Measurements from ENCODE around the gene CDCA4. TPM values are rescaled to one million over a fixed set of nuclear protein-coding genes. Genes with fewer than 3 reads are reported as not detected.

Gene CDCA4
- total RNA-seq, 1 experiment from 2014 or later, result 40.5 TPM

DNA sequence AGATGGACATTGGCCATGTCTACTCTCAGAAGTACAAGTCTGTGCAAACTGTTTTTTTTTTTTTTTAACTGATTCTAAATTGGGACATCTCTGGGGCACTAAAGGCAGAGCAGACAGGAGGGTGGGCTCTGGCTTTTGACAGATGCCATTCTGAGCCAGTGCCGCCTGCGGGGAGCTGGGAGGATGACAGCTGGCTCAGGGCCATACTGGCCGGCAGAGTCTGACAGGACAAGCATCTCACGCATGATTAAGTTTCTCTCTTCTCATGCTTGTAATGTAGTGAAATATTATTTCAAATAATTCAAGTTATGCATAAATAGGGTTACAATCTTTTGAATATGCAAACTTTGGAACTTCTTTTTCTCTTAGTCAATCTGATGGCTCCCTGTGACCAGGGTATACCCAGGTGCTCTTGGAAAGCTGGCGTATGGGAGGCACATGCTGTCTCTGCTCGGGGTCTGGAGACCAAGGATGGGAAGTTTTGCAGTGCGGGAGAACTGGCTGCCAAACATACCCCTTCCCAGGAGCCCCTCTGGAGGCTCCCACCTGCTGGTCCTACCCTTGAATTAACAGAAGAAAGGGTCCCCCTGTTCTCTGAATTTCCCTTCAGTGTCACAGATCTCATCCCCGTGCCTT, 7.6 kb downstream of the CDCA4 start:
- peak; percentile 9 for DNase-seq (ENCODE audit: low read depth)

DNA sequence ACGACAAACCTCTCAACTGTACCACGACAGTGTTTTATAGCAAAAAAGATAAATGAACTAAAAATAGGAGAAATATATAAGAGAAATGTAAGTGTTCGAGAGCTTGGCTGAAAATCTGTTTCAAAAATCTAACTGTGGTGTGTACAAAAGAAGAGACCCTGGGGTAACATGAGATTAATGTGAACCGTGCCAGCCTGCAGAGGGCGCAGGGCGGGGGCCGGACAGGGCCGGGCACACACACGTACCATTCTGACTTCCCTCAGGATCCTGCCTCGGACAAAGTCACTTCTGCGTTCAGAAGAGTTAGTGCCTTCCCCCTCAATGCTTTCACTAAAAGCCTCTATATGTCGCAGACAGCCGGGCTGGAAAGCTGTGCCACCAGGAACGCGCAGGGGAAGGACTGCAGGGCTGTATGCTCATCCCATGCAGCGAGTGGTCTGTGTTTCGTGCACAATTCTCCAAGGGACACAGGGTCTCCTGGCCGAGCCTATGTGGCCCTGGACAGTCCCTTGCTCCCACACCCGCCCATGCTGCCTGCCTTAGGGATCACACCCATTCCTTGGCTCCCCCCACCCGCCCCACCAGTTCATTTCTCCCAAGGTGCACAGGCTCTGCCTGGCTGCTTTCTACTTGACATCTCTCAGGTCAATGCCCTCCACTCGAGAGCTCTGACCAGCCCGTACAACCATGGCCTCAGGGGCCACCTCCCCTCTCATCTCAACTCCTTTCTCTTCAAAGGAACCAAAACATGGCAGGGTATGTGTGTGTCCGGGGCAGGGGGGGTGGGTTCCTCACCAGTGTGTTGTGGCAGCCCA, 8.5 kb downstream of the CDCA4 start:
- DNase-seq (ENCODE audit: low read depth), result no peak

DNA sequence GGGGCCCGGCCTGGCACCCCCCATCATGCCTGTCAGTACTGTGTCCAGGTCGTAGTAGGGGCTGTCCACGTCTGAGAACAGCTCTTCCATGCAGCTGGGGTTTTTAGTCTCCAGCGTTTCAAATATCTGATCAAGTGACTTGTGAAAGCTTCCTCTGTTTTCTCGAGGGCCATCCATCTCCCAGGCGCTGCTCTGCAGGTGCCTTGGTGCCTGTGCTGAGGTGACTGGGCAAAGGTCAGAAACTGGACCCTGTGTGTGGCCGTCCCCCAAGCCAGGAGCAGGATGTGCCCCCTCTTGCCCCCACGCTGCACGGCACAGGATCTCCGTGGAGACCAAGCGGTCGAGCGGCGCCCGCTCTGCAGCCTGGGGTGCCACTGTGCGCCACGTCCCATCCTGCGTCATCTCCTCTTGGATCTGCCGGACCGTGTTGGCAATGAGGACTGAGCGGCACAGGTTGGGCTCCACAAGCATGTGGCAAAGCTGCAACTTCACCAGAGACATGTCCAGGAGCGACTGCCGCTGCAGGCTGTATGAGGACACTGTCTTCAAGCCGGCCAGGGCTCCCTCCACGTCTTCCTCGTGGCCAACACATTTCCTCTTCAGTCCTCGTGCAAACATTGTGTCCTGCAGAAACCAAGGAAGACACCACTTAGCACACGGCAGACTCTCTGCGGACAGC, 9.4 kb downstream of the CDCA4 start:
- no peak for DNase-seq (ENCODE audit: low read depth)

DNA sequence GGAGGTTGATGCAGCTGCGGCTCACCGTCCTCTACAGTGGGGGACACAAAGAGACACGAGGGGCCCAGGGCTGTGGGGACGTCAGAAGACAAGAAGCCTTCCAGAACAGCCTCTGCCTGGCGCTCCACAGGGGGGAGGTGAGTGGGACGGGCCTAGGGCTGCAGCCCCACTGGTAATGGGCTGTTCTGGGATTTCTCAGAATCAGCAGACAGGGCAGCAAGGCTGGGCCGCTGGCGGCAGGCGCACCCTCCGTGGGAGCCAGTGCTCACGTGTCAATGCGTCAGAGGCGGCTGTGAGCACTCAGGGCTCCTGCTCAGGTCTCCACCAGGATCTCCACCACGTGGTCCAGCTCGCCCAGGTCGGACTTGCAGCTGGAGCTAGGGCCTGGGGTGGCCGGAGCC, 10.0 kb downstream of the CDCA4 start:
- no peak for DNase-seq (ENCODE audit: low read depth)

DNA sequence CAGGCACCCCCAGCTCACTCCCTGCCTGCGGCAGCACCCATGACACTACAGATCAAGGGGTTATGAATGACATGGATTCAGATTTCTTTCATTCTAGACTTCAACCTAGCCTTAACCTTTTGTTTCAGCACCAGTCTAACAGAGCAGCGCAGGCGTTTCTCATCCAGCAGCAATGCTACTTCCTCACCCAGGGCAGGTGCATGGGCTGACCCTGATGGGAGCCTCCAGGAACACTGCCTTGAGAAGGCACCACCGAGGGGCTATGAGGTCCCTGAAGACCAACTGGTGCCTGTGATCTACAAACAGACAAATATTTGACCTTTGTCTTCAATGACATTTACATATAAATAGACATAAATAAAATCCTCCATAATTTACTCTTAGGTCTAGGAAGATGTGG, 10.8 kb downstream of the CDCA4 start:
- DNase-seq (ENCODE audit: low read depth), result no peak

DNA sequence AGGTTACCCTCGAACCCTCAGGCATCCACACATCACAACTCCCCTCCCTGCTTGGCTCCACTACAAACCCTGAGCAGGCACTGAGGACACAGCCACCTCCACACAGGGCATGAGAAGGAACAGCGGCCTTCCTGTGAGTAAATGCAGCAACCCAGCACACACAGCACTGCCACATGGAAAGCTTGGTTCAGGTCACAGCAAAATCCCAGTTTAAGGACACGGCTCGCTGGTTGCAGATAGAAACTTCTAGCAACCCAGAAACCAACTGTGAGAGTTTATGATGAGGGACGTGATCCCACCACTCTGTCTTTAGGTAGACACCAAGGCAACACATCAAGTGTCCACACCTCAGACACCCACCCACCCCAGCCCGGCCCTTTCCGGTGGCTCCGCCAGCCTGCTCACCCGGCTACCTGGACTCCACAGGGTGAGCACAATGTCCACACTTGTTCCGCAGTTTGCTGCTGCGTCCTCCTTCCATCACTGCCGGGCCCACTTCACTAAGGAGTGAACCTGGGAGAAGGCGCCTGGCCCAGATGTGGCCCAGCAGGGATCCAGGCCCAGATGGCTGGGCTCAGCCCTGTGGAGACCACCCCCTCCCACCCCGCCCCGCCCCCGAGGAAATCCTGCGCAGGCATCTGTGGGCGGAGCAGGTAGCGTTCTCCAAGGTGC, 13.2 kb downstream of the CDCA4 start:
- DNase-seq (ENCODE audit: low read depth), result no peak

DNA sequence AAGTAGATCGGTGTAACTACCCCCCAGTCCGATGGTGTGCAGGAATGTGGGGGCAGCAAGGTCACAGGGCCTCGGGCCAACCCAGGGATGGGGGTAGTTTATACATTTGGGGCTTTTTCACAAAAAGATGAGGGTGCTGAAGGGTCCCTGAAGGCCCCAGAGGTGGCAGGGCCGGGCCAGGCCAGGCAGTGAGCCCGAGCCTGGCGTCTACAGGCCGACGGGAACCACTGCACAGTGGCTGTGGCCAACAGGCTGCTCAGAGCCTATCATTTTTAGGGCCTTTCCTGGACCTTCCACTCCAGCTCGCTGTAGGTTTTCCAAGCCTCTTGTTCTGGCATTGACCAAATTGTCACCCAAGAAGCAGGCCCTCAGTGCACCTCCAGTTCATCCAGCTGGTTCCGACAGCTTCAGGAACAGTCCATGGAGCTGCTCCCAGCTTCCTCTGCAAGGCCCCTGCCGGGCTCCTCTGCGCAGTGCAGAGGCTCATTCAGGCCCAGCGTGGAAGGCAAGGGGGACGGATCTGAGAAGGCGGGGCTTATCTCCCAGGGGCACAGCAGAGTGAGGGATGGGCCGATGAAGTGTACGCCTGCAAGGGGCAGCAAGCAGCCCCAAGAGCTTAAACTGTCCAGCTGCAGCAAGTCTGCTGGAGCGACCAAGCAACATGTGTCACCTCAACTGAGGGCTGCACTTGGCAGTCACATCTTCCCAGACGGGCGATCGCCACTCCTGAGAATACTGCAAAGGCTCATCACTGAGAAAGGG, 13.9 kb downstream of the CDCA4 start:
- DNase-seq (ENCODE audit: low read depth), result no peak

DNA sequence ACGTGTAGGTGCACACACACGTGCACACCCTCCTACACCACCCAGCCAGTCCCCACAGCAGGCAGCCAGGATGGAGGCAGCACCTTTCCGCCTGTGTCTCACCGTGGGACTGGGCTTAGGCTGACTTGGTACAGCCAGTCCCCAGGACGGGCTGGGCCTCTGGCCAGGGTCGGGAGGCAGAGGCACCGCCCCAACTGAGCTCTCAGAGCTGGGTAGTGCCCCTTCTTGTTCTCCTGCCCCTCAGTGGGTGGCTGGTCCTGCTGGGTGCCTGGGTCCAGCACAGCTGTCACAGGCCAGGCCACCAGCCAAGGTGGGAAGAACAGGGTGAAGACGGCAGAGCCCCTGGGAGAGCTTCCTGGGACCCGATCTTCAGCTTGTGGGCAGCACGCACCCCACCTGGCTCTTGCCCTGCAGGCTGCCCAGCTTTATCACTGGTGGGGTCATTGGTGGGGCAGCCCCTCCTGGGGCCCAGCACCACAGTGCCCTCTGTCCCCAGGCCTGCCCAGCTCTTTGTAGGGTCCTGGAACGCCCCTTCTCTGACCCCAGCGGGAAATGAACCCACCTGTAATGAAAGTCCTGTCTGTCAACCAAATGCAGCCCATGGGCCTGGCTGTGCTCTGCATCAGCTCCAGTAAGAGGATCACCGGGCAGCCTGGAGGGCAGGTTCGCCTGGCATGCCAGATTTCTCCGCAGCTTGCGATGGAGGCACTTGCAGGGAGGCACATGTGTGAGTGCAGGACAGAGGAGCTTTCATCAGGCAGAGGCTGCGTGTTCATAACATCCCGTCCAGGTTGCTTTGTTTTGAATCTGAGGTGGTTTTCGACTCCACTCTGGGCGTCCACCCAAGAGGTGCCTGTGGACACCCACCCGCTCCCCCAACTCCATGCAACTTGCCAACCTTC, 14.7 kb downstream of the CDCA4 start:
- no peak for DNase-seq (ENCODE audit: low read depth)

DNA sequence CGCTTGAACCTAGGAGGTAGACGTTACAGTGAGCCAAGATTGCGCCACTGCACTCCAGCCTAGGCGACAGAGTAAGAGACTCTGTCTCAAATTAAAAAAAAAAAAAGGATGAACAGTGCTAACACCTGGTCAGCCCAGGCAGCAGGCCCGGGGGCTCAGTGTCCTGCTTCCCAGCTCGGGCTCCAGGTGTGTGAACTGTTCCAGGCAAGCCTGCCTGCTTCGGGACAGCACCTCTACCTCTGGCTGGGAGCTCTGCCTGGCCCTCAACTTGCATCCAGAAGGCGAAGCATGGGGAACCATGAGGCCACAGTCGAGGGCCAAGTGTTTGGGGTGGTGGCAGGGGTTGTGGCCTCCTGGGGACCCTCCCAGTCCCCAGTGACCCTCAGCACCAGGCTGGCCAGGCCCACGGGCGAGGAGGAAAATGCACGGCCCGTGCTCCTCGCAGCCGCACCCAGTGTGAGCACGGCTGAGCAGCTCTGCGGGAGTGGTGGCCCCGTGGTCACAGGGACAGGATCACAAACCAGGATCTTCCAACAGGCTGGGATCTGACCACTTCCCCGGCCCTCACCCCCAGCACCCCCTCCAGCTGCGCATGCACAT, 15.5 kb downstream of the CDCA4 start:
- no peak for DNase-seq (ENCODE audit: low read depth)

DNA sequence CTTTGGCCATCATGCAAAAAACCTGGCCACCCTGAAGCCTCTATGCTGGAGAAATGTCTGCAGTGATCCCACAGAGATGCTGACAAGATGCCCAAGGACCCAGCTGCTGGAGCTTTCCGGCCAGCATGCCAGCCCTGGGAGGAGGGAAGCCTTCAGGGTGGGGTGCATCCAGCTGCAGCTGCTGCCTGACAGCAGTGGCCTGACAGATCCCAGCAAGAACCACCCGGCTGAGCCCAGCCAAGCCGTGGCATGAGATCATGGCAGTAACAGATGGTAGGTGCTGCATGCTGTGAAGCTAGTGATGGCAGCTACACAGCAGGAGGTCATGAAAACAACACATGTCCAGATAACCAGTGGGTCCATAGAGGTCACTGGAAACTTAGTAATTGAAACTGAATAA, 21.5 kb downstream of the CDCA4 start:
- no peak for DNase-seq (ENCODE audit: low read depth)

DNA sequence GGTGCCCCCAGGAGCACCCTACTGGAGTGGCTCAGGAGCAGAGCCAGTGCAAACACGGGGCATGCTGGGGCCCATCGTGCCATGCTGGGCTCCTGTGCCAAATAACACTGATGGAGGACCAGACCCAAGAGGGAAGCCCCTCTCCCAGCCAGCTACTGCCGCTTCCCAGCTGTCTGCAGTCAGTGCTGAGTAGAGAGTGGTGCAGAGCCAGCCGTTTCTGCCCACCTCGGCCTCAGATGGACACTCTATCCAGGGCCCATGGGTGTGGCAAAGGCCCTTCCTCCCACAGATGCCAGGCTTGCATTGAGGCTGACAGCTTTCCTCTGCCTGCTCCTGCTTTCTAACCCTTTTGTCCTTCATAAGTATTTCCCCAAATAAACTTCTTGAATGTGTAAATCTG, 22.1 kb downstream of the CDCA4 start:
- DNase-seq (ENCODE audit: low read depth), result no peak

DNA sequence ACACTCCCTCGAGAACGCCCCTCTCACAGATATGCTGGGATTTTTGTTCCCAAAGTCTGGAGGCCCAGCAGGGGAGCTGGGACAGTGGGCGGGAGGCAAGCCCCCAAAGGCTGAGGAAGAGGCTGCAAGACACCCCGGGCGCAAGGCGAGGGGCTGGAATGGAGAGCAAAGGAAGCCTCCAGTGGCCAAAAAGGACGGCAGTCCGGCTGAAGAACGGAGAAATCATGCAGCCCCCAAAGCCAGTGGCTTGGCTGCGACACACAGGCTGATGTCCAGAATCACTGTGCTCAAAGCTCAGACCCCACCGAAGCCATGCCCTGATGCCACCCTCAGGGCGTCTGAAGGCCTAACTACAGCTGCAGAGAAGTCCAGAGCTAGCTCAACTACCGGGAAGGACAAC, 24.4 kb downstream of the CDCA4 start:
- no peak for DNase-seq (ENCODE audit: low read depth)

DNA sequence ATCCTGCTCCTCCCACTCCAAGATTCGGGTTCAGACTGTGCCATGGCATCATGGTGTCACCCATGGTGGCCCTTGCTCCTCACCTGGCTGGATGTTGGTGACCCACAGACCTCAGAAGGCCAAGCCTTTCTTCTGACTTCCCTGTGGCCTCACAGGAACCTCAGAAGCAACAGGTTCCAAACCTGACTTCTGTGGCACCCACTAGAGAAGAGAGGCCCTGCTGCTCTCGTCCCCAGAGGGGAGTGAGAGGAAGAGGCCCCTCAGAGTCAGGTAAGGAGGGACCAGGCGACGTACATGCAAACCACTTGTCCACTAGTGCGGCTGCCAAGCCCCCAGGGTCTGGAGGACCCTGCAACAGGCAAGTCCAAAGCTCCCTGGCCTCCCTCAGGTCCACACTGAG, 24.9 kb downstream of the CDCA4 start:
- DNase-seq (ENCODE audit: low read depth), result no peak

DNA sequence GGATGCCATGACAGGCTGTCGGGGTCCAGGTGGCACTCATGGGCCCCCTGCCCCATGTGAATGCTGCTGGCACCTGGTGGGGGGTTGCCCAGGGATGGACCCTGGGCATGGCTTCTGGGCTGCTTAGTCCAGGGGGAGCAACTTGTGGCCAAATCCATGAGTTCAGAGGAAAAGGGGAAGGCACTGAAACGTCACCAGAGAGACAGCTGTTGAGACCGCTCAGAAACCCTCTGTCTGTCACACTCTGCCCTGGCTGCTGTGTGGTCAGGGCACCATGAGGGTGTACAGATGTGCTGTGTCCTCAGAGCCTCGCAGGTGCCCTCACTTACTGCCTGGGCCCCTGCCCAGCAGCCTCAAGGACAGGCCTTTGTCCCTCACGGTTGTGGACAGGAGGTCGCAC, 25.9 kb downstream of the CDCA4 start:
- no peak for DNase-seq (ENCODE audit: low read depth)

DNA sequence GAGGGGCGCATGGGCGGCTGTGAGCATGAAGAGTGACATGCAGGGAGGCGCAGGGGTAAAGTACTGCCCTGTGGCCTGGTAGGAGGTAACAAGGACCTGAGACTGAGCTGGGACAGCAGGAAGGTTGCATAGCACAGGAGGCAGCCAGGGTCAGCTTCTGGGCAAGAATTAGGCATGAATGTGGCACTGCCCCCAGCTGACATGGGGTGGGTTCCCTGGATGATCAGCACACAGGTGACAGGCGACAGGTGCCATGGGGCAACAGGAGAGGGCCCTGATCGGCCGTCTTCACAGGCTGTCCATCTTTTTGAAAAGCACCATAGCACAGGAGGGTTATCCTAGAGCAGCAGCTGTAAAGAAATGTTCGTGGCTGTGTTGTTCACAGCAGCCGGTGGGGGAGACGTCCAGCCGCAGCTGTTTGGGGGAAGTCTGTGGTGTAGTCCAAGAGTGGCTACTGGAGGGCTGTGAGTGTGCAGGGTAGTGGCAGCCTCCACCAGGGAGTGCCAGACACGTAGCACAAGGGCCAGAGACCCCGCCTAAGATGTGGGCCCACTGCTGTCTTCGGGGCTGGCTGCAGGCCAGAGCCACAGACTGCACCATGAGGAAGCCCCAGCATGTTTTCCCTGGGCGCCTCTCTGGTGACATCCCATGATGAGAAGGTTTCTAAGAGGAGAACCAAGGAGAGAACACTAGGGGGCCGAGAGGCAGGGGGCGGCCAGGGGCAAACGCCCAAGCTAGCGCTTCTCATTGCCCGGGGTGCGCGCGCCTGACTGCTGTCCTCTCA, 26.9 kb downstream of the CDCA4 start:
- no peak for DNase-seq (ENCODE audit: low read depth)

DNA sequence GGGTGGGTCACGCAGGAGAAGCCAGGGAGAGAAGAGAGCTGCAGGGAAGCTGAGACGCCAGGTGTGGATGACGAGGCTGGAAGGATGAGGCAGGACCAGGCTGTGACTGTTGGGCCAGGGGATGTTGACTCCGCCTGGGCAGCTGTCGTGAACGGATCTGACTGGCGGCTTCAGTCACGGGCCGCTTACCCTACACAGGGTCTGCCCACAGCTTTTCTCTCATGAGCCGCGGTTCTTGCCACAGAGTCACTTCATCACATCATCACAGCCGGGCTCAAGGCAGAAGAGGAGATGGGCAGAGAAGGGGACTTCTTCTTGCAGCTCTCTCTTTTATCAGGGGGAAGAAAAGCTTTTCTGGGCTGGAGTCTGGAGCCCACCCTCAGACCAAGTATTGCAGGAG, 27.6 kb downstream of the CDCA4 start:
- no peak for DNase-seq (ENCODE audit: low read depth)

DNA sequence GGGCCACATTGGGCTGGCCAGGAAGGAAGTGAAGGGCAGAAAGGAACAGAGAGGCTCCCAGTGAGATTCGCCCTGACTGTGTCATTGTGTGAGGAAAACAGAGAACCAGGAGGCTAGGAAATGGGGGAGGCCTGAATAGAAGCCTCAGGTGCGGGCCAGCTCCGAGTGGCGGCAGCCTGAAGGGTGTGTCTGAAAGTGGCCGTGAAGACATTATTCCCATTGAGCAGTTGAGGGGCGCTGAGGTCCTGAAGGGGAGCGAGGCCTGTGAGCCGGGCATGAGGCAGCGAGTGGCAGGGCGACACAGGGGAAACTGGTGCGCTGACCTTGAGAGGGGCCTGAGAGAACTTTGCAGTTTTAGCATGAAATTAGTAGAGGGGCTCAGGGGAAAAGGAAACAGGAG, 28.4 kb downstream of the CDCA4 start:
- no peak for DNase-seq (ENCODE audit: low read depth)

DNA sequence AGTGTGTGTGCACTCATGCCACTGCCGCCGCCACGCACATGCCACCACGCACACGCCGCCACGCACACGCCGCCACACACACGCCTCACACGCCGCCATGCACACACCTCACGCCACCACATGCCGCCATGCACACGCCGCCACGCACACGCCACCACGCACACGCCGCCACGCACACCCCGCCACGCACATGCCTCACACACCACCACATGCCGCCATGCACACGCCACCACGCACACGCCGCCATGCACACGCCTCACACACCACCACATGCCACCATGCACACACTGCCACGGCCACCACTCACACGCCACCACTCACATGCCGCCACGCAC, 29.0 kb downstream of the CDCA4 start:
- DNase-seq (ENCODE audit: low read depth), result no peak

DNA sequence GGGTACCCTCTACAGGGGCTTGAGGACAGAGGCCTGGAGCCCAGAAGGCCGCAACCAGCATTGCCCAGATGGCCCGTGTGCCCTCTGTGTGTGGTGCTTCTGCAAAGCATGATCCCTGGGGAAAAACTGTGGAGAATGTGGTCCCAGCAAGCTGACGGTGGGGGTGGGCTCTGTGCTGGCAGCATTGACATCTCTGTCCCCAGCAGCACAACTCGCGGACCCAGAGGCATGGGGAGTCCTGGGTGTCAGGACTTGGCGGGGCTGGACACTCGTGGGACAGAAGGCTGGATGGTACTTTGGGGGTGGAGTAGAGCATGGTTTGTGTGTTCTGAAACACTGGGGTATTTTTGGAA, 31.0 kb downstream of the CDCA4 start:
- DNase-seq (ENCODE audit: low read depth), result no peak
